Smooth muscle cell of trachea (primary cell): Measurements from ENCODE around the gene ACTL7A. TPM values are rescaled to one million over a fixed set of nuclear protein-coding genes. Genes with fewer than 3 reads are reported as not detected.

Experiments
- total RNA-seq: library from RNA; depleted of rRNA; stranded (reverse); fragments of >200 nt; gene quantifications from 2 replicates; pipeline ENCODE4 v1.2.1, GENCODE V29; 2014

The ACTL7A gene, protein sequence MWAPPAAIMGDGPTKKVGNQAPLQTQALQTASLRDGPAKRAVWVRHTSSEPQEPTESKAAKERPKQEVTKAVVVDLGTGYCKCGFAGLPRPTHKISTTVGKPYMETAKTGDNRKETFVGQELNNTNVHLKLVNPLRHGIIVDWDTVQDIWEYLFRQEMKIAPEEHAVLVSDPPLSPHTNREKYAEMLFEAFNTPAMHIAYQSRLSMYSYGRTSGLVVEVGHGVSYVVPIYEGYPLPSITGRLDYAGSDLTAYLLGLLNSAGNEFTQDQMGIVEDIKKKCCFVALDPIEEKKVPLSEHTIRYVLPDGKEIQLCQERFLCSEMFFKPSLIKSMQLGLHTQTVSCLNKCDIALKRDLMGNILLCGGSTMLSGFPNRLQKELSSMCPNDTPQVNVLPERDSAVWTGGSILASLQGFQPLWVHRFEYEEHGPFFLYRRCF
- not detected in 2 replicates for total RNA-seq

DNA sequence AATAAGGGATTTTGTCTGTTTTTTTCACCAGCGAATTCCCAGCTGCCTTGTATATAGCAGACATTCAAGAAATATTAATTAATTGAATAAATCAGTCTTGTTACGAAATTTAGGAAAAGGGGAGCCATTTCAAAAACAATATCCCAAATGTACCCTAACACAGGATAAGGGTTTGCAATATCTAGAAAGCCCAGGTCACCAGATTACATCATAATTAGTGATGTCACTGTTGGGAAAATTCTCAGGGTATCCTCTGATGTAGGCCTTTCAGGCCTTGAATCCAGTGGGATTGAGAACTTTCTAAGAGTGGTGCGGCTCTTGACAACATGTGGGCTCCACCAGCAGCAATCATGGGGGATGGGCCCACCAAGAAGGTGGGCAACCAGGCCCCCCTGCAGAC is at the start of gene ACTL7A:
ACTL7A (plus strand) TSS at position 270 of the 400 bp plus-strand sequence; CDS start at position 327, 57 bp downstream.

DNA sequence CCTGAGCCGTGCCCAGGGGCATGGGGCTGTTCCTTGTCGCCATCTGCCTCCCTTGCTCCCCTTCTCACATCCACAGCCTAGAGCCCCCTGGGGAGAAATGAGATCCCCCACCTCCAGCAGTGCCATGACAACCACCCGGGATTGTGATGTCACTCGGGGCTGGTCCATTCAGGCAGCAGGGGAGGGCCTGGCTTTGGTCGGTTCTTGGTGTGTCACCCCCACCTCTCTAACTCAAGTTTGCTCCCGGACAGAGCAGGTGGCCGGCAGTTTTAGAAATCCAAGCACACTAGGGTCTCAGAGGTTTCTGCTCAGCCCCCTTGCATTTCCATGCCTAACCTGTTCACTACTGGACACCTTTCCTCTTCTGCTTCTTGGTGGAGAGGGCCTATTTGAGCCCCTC is 6.2 kb upstream of the ACTL7A start, which contains the start of gene ACTL7B:
ACTL7B (minus strand) TSS at position 99 of the 400 bp plus-strand sequence; CDS start at position 43, 56 bp downstream.

Other genes with a start within 250 kb of the ACTL7A start
- gene ACTL7B, start 6.3 kb upstream of the ACTL7A start, total RNA-seq, result not detected in 2 replicates
- 37.7 and 41.6 TPM in 2 replicates for gene ELP1, start 71.9 kb downstream of the ACTL7A start, total RNA-seq
- gene ABITRAM, start 72.1 kb downstream of the ACTL7A start, total RNA-seq, result 6.5 and 6.7 TPM in 2 replicates
- gene CTNNAL1, start 151.2 kb downstream of the ACTL7A start, total RNA-seq, result 60.0 and 146 TPM in 2 replicates